GM10266 (cell line): ENCODE results near the gene INPP1.
A peak's percentile ranks its signal among the peaks of the same experiment; 100 is the strongest.

ENCODE experiments used
- DNase-seq: peaks from one replicate; pipeline ENCODE4 v3.0.0; 2012; ENCODE audit errors: extremely low spot score
- TF ChIP-seq, protein P1 (sequence below): IDR thresholded peaks from 2 replicates; pipeline ENCODE4 v1.5.1; 2012; ENCODE audit warnings: mild to moderate bottlenecking, low read depth; ENCODE audit not compliant: control insufficient read depth, insufficient read depth; ENCODE audit errors: missing control alignments

The INPP1 gene

DNA sequence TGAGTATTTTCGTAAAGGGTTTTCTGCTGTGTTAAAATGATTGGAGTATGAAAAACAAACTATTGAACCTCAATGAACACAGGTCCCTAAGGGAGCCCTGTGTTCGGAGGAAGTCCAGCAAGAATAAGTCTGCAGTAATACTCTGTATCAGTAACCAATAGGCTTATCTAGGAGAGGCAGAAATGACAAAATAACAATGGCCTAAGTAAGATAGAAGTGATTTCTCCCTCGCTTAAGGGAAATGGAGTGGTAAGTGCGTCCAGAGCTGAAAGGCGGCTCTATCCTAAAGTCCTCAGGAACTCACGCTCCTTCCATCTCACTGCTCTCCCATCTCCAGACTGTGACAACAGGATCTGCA is 35.5 kb downstream of the INPP1 start:
- TF ChIP-seq, protein P1, sequence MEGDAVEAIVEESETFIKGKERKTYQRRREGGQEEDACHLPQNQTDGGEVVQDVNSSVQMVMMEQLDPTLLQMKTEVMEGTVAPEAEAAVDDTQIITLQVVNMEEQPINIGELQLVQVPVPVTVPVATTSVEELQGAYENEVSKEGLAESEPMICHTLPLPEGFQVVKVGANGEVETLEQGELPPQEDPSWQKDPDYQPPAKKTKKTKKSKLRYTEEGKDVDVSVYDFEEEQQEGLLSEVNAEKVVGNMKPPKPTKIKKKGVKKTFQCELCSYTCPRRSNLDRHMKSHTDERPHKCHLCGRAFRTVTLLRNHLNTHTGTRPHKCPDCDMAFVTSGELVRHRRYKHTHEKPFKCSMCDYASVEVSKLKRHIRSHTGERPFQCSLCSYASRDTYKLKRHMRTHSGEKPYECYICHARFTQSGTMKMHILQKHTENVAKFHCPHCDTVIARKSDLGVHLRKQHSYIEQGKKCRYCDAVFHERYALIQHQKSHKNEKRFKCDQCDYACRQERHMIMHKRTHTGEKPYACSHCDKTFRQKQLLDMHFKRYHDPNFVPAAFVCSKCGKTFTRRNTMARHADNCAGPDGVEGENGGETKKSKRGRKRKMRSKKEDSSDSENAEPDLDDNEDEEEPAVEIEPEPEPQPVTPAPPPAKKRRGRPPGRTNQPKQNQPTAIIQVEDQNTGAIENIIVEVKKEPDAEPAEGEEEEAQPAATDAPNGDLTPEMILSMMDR, result no peak

DNA sequence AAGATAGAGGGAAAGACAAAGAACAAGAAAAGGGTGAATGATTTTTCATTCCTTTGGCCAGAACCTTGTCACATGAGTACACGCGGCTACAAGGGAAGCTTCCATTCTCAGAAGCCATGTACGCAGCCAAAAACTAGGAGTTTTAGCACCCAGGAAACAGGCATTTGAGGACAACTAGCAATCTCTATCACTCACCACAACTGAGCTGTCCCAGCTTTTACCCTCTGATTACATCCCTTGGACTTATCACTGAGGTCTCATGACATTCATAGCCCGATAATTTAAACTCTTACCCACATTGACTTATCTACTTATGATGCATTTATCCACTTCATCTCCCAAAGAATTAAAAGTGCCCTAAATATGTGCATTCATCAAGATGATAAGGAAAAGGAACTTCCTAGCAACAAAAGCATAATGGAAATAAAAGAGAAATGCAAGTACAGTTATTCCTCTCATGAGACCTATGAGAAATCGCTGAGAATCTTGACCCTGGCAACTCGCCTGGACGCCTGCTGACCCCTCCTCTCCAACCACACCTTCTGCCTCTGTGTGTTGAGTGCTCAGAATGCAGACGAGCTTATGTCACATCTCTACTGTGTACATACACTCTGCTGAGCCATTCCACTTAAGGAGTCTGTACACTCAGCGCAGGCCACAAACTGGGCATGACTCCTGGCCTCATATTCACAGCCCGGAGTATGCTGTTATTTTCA is 36.0 kb downstream of the INPP1 start:
- DNase-seq, result no peak
- TF ChIP-seq, protein P1, result no peak

More for the DNA sequence above, 35.5 kb downstream of the INPP1 start:
- no peak for DNase-seq

DNA sequence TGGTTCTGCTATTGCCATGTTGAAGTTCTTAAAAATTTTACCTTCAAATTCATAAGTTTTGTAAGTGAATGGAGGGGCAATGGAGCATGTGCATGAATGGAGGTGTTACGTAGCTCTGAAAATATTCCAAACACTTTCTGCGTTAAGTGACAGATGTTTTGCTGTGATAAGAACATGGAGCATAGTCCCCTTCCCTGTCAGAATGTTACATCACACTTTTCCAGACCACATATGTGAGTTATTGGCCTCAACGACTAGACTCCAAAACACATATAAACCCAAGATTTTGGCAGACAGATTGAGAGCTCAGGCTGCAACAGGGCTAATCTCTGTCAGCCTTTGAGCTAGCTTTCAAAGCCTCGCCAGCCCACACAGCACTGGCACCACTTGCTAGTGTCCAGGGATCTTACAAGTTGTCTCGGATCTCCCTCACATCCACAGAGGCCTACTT is 37.6 kb downstream of the INPP1 start:
- no peak for DNase-seq
- TF ChIP-seq, protein P1, result no peak

- peak; percentile 72 for DNase-seq
Measured at GRCh38 chr2:190382851-190383250, 39.5 kb downstream of the INPP1 start.

GRCh38 chr2:190387422-190387821 is 44.0 kb downstream of the INPP1 start:
- TF ChIP-seq, protein P1, result no peak
- DNase-seq, result no peak

More at GRCh38 chr2:190382851-190383250, 39.5 kb downstream of the INPP1 start:
- TF ChIP-seq, protein P1, result peak; percentile 62

DNA sequence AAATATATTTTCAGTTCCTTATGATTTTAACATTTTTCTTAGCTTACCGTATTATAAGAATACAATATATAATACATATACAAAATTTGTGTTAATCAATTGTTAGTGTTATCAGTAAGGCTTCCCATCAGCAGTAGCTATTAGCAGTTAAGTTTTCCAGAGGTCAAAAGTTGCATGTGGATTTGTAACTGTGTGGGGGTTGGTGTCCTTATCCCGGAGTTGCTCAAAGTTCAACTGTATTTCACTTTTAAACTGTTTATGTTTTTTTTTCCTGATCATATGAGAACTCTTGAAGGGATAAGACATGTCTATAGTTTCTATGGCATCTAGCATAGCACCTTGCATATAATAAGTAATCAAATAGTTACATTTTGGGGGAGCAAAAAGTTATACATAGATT is 52.9 kb downstream of the INPP1 start:
- no peak for DNase-seq
- TF ChIP-seq, protein P1, result no peak

DNA sequence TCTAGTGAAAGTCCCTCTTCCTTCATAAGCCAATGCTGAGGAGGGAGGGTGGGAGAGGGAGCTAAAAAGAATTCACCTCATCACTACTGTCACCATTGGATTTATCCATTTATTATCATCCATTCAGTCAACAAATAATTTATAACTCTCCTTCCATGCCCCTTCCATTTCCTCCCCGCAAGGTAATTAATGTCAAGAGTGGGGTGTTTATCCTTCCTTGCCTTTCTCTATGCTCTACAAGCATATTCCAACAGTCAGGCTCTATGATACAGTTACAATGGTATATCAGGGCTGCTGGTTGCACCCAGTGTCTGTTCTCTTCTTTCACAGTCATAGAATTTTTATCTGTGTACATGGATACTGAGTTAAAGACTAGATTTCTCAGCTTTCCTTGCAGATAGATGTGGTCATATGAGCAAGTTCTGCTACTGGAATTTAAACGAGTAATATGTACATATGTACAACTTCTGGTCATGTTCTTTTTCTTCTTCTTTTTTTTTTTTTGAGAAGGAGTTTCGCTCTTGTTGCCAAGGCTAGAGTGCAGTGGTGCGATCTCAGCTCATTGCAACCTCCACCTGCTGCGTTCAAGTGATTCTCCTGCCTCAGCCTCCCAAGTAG is 59.7 kb downstream of the INPP1 start:
- TF ChIP-seq, protein P1, result no peak
- DNase-seq, result no peak
